HPDE6-E6E7 (cell line): ENCODE measurements around the gene ANKRD53.

Experiments
- DNase-seq: peaks from one replicate; pipeline ENCODE4 v3.0.0; 2011; ENCODE audit warnings: missing footprints; ENCODE audit errors: extremely low spot score

The ANKRD53 gene, protein sequence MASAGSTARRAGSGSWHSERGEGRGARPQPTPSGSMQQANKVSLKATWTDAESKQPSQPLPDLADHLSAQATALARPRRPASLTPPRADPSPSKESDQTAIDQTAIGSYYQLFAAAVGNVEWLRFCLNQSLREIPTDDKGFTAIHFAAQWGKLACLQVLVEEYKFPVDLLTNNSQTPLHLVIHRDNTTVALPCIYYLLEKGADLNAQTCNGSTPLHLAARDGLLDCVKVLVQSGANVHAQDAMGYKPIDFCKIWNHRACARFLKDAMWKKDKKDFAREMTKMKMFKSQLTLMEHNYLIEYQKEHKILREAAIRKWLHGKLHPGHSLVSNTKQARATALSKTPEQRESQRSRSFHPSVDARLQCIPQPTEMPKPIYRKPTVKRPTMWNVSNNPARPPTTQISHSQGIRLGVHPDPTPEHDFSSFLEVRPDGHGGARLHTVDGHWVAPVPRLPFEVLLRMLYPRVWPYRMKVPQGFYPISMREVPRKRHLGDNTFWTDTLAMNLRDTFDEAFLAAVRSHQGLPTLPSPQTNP

DNA sequence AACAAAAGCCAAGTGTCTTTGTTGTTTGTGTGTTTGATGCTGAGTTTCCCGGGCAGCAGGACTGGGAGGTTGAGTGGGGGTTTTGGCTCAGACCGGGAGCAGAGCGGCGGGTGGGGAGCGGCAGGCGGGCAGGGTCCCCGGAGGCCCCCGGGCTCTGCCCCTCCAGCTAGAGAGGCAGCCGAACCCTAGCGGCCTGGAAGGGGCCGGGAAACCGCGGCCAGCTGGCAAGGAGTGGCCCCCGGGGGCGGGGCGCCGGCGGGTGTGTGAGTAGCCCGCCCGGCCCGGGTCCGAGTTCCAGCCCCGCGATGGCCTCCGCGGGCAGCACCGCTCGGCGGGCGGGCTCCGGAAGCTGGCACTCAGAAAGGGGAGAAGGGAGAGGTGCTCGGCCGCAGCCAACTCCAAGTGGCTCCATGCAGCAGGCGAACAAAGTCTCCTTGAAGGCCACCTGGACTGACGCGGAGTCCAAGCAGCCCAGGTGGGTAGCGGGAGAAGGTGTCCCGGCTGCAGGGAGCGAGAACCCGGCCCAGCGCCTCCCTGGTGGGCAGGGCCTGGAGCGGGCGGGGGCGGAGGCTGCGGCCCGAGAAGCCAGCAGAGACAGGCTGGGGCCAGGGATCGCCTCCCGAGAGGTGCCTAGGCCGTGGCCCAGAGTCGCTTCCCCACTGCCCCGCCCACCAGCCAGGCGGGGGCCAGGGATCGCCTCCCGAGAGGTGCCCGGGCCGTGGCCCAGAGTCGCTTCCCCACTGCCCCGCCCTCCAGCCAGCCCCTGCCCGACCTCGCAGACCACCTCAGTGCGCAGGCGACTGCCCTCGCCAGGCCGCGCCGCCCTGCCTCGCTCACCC is at the start of gene ANKRD53:
Gene ANKRD53, plus strand, starts transcription at position 290 of the 839 bp plus-strand sequence. Its CDS starts 16 bp downstream, at position 306.
- DNase-seq = no peak

DNA sequence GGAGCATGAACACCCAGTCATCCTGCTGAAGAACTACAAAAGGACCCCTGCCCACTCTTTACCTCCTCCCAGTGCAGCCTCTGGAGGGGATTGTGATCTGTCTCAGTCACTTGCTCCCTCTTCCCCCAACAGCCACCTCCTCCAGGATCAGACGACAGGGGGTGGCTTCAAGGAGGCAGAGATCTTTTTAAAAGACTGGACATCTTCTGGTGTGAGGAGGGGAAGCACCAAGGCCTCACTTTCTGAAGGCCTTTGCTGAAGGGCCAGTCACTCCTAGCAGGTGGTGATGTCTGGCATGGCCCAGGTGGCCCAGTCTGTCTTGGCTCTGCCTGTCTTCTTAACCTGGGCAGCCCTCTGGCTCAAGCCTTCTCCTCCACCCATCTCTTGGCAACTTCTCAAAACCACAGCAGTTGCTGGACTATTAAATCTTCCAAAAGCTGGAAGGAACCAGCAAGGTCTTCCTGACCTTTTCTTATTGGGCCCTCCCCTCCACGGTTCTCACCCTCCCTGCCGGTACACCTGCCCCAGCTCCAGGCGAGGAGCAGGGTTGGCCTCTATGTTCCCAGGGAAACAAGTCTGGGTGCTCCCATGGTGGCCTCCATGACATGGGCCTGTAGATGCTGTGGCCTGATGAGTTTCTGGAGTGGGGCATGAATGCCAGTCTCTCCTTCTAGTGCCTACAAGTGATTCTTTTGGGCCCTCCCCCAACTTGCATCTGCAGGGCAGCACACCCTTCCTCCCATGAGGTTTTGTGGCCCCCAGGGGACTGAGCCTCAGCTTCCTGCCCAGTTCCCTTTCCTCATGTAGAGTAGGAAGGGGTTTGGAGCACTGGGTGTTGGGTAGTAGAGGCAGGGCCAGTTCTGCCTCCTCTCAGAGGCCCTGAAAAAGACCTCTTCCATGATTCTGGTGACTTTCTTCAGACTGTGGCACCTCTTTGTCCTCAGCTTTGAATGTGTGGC is 47.8 kb upstream of the ANKRD53 start:
- no peak for DNase-seq

DNA sequence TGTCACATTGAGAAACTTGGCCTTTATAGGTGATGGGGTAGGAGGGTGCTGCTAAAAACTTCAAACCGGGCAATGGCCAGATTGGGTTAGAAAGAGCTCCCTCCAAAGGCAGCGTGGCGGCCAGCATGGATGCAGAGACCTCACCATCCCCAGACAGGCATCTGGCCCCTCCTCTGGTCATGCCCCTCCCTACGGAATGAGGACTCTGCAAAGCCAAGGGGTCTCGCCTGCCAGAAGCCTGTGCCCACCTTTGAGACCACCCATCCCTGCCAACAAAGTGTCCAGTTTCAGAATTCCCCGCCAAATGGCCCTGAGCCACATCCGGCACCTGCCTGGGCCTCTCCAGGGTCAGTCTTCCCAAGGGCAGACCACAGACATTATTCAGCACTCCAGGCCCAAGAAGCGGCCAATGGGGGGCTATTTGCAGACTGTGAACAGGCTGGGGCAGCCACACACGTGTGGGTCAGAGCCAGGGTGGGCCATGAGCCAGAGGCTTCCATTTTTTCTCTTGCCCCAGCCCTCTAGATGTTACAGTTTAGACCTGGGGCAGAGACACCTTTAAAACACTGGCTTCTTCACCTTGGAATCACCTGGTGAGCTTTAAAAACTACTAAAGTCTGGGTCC is 46.9 kb upstream of the ANKRD53 start:
- DNase-seq = no peak

DNA sequence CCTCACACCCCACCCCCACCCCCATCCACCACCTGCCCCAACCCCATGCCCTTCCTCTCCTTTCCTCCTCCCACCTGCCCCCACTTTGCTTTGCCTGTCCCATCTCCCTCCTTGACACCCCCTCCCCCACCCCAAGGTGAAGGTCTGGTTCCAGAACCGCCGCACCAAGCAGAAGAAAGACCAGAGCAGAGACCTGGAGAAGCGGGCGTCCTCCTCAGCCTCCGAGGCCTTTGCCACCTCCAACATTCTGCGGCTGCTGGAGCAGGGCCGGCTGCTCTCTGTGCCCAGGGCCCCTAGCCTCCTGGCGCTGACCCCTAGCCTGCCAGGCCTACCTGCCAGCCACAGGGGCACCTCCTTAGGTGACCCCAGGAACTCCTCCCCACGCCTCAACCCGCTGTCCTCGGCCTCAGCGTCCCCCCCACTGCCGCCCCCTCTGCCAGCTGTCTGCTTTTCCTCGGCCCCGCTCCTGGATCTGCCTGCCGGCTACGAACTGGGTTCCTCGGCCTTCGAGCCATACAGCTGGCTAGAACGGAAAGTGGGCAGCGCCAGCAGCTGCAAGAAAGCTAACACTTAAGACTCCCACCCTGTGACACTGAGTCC is 45.7 kb upstream of the ANKRD53 start:
- DNase-seq = no peak

DNA sequence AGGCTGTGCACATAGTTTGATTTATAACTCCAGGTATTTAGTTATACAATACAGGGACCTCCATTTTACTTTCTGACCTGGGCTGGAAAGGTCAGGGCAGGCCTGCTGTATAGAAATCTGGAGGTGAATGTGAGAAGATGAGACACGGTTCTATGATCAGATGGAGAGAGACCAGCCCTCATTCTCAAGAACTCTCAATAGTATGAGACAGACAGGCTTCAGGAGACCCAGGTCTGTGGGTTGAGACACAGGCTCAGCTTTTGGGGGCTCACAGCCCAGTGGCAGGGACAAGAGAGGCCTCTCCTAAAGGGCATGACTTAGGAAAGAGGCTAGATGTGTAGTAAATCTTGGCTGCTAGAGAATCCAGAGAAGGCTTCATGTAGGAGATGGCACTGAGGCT is 43.4 kb upstream of the ANKRD53 start:
- no peak for DNase-seq

DNA sequence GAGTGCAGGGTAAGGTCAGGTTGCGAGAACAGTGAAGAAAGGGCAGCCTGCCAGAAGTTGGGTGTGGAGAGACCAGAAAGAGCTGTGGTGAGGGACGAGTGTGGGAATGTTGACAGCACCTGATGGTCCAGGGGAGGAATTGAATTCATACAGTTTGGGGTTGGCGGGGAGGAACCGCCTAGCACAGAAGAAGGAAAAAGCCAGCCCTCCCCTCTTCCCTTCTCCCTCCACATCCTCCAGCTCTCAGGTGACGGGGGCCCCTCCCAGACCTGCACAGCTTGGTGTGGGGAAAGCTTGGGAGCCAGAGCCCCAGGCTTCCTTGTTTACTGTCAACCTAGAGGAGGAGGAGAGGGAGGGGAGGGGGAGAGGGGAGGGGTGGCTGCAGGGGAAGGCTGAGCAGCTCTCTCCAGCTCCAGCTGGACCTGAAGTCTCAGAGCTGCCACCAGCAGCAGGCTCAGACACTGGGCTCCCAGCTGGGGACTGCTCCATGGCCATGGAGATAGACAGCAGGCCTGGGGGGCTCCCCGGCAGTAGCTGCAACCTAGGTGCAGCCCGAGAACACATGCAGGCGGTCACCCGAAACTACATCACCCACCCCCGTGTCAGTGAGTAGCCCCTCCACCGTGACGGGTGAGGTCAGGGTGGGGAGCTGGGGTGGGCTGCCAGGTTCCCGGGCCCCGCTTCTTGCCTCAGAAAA is 42.8 kb upstream of the ANKRD53 start, which contains the start of gene ATP6V1B1:
Gene ATP6V1B1, plus strand, starts transcription at position 433 of the 697 bp plus-strand sequence. Its CDS starts 55 bp downstream, at position 488.
- no peak for DNase-seq

DNA sequence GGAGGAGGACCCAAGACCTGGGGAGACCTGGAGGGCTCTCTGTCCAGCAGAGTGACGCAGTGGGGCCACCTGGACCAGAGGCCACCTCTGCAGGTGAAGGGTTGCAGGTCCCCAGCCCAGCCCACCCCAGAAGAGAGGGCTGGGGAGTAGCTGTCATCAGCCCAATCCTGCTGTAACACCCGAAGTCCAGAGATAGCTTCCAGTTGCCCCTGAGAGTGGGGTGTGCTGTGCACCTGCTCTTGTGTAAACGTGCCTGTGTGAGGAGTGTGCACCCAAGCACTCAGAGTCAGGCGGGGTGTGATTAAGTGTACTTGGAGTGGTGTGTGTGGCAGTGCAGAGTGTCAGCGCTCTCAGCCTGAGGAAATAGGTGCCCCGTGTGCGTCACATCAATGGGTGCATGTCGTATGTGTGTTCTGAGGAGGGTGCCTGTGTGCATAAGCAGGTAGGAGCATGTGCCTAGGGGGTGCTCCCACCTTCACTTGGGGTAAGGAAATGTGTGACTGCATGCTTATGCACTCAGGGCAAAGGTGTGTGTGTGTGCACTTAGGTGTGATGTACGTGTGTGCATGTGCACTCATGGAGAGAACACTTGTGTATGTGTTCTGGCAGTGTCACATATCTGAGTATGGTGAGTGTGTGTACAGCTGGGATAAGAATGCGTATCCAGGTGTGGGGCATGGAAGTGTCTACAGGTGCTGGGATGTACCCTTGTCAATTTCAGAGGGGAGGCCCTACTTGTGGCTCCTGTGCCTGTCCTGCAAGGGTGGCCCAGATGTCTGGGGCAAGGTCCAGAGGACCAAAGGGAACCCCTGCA is 42.1 kb upstream of the ANKRD53 start:
- DNase-seq = no peak

DNA sequence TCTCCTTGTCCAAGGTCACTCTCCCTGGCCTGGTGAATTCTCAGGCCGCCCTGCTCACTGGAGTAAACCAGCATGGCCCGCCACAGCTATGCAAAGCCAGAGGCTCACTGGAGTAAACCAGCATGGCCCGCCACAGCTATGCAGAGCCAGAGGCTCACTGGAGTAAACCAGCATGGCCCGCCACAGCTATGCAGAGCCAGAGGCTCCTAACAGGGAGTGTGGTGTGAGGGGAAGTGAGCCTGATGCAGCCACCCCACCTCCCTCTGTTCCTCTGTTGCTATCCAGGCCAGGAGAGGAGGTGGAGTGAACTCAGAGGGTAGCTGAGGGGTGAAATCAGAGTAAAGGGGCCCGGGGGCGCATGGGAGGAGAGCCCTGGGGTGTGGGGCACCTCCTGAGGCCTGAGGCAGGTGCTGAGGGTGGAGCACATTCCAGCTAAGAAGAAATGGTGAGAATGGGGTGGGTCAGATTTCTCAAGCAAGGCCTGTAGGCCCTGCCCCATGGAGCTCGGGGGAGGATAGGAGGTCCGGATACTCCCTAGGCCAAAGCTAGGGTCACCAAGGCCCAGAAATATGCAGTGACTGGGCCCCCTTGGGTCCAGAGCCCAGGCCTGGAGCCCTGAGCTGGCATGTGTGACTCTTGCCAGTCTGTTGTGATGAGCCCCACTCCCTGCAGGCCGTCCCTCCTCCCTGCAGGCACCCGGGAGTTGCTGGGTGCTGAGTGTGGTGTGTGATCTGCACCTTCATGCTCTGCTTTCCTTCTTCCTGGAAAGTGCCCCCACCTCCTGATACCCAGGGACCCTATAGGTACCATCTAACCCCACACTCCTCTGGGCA is 41.2 kb upstream of the ANKRD53 start:
- no peak for DNase-seq

DNA sequence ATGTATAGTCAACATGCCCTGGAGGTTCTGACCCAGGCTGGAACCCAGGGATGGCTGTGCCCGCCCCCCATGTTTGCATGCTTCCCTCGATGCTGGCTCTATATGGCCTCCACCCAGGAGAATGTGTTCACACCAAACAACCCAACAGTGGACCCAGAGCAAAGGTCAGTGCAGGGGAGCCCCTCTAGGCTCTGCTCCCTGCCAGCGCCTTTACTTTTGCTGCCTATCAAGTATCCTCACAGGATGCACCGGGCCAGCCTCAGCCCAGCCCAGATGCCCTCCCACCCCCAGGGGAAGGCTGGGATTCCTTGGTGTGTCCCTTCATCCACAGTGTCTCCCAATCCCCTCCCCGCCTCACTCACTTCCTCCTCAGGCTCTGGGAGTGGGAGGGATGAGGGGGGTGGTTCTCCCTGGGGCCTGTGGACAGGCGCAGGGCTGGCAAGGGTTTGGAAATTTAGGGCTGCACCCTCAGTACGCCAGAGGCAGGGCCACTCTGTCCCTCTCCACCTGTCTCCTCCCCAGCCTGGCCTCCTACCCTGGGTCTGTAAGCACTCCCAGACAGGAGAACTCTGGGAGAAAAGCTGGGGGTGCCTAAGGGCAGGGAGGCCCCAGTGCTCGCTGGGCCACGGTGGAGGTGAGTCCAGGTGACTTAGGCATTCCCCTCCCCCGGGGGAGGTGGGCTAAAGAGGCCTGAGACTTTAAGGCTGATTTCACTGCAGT is 40.4 kb upstream of the ANKRD53 start:
- no peak for DNase-seq

DNA sequence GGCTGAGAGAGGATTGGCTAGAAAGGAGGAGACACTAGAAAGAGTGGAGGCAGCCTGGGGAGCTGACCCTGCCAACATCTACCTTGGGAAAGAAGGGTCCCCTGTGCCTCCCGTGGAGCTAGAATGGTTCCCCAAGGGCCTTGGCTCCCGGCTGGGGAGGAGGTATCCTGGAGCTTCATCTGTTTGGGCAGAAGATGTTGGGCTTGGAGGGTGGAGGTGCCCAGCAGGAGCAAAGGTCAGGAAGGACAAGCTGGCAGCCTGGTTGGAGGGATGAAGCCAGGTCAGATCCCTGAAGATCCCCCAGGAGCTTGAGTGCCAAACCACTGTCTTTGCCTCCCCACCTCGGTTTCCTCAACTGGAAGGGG is 39.9 kb upstream of the ANKRD53 start:
- no peak for DNase-seq

DNA sequence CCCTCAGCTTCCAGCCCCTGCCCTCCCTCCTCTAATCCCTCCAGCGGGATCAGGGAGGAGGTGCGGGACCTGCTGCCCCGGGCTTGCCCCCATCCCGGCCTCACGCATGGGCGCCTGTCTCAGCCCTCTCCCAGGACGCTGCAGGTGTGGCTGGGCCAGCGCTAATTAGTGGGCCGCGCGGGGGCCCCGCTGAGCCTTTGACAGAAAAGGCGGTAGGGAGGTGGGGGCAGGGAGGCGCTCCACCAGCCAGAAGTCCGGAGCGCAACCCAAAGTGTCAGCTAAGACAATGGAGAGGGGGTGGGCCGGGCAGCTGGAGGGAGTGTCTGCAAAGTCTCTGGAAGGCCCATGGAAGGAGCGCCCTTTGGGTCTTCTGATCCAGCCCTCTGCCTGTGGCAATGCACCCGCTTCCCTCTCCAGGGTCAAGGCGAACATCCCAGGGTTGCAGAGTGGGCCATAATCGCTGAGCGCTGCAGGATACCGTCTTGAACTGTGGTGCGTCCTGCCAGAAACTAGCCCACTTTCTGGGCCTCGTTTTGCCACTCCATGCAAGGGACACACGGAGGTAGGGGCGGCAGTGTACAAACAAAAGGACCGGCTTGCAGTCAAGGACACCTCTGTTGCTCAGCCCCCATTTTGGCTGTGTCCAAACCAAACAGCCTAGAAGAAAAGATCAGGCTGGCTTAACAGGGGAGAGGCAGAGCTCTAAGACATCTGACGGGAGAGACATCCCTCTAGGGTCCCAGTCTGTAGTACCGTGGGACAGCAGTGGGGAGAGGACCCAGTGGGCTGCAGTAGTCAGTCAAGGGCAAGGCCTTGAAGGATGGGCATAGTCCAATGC is 39.2 kb upstream of the ANKRD53 start:
- no peak for DNase-seq

DNA sequence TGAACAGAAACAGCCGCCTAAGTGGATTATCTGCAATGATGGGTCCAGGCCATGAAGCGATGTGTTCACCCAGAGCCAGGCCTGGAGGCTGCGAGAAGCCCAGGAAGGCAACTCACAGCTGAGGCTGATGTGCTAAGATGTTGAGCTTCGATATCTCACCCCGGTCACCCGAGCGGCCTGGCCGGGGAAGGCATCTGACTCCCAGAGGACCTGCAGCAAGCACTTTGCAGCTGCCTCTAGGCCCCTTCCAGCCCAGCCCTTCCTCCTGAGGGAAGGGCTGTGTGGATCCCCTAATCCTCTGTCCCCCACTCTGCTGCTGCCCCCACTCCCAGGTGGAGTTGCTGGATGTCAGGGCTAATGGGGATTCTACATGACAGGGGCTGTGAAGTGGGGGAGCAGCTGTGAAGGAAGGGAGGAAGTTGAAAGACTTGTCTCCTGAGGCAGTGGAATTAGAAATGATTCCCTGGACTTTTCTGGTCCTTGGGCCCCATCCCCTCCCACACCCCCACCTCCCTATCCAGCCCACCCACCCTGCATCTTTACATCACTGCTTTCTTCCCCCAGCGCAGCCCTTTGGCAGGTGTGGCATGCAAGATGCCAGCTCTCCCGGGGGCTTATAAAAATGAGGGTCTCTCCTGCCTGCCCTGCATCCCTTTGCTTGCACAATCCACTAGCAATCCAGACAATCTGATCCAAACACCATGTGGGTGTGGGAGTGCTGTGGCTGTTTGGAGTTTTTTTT is 38.4 kb upstream of the ANKRD53 start:
- DNase-seq = no peak

DNA sequence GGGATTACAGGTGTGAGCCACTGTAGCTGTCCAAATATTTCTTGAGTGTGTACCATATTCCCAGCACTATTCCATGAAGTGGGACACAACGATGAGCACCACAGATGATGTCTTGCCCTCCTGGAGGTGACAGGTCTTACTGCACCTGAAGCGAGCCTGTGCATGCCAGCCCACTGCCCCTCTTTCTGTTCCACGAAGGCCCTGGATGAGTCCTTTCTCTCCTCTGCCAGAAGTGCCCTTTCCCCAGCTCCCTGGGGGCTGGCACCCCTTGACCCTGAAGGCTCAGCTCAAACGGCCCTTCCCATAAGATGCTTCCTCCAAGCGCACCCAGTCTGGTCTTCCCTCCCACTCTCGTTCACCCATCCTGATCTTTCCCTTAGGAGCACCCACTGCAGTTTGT is 37.2 kb upstream of the ANKRD53 start:
- no peak for DNase-seq

DNA sequence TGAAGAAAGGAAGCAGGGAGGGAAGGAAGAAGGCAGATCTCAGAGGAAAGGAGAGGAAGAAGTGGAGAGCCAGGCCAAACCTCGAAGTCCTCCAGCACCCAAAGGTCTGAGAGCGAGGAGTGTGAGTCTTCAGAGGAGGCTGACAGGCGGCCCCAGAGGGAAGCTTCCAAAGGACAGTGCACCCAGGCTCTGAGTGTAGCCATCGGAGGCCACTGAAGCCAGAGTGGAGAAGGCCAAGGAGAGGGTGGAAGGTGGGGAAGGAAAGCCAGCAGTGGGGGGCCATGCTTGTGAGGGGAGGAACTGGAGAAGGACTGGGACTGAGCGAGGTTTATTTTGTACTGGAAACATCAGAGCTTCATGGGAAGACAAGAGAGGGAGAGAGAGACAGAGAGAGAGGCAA is 36.7 kb upstream of the ANKRD53 start:
- DNase-seq = no peak

DNA sequence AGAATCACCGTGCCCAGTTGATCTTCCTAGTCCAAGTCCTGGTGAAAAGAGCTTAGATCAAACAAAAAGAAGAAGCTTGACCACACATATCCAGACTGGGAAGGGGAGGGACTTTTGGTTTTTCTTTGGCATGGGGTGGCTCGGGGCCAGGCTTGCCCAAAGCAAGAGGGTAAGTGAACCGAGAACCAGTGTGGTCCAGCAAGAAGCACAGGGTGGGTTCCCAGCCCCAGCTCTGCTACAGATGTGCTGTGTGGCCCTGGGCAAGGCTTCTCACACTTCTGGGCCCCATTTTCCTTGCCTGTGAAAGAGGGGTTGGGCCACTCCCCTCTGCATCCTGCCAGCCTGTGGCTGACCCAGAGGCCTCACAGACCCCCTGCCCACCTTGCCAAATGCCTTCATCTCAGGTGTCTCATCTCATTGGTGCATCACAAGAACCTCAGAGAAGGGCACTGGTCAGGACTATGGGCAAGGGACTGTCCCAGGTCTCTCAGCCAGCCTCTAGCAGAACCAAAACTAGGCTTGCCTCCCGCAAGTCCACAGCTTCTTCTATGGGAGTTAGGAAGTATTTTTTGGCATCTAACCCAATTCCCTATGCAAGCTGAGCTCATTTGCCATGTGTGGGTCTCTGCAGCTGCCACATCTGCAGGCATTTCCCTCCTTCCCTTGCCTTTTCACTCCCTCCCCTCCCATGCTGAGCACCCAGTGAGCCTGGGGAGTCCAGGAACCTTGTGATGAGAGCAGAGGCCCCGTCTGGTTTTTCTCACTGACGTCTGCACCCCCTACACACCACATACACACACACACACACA is 35.8 kb upstream of the ANKRD53 start:
- DNase-seq = no peak
